Osteoblast (primary cell): ENCODE results near the gene FOXE3. TPM values are rescaled to one million over a fixed set of nuclear protein-coding genes. Genes with fewer than 3 reads are reported as not detected.

Source experiments
- DNase-seq: peaks from one replicate; pipeline ENCODE4 v3.0.0; 2011; ENCODE audit warnings: low spot score, mixed read lengths; ENCODE audit not compliant: insufficient read length; ENCODE audit errors: missing footprints
- H2AFZ ChIP-seq: 2 replicates; pipeline ENCODE4 v1.6.0; 2011; ENCODE audit warnings: mild to moderate bottlenecking, low read length
- H3K27ac ChIP-seq: 2 replicates; pipeline ENCODE4 v1.5.1; 2011; ENCODE audit warnings: mild to moderate bottlenecking, low read depth, low read length, moderate library complexity
- H3K27me3 ChIP-seq: 2 replicates; pipeline ENCODE4 v1.6.0; 2012; ENCODE audit warnings: mild to moderate bottlenecking, control low read depth, inconsistent platforms, low read length, moderate library complexity; ENCODE audit not compliant: insufficient read depth
- H3K36me3 ChIP-seq: 2 replicates; pipeline ENCODE4 v1.5.1; 2011; ENCODE audit warnings: mild to moderate bottlenecking, low read length, control low read depth, moderate library complexity; ENCODE audit not compliant: insufficient read depth
- H3K4me1 ChIP-seq: 2 replicates; pipeline ENCODE4 v1.5.1; 2011; ENCODE audit warnings: mild to moderate bottlenecking, low read length, control low read depth, moderate library complexity; ENCODE audit not compliant: insufficient read depth
- H3K4me2 ChIP-seq: 2 replicates; pipeline ENCODE4 v1.6.0; 2011; ENCODE audit warnings: mild to moderate bottlenecking, low read length; ENCODE audit not compliant: insufficient read depth
- H3K4me3 ChIP-seq: fragments of 200-600 bp; sonication (generic); 3 replicates; pipeline ENCODE4 v1.5.1; 2012; ENCODE audit warnings: mild to moderate bottlenecking, low read length, inconsistent platforms; ENCODE audit not compliant: insufficient read depth
- H3K79me2 ChIP-seq: 2 replicates; pipeline ENCODE4 v1.6.0; 2012; ENCODE audit warnings: mild to moderate bottlenecking, low read length, control low read depth, inconsistent platforms; ENCODE audit not compliant: insufficient read depth
- H3K9me3 ChIP-seq: 2 replicates; pipeline ENCODE4 v1.5.1; 2011; ENCODE audit warnings: low read depth, low read length, control low read depth
- H4K20me1 ChIP-seq: 2 replicates; pipeline ENCODE4 v1.6.0; 2012; ENCODE audit warnings: mild to moderate bottlenecking, low read length, control low read depth; ENCODE audit not compliant: insufficient read depth
- total RNA-seq: library from RNA; depleted of rRNA; stranded (reverse); fragments of >200 nt; gene quantifications from 2 replicates; pipeline ENCODE4 v1.2.3, GENCODE V29; 2012
- TF ChIP-seq, protein P1 (sequence below): IDR thresholded peaks from 2 replicates; pipeline ENCODE4 v1.5.1; 2011; ENCODE audit warnings: mild to moderate bottlenecking, low read depth, low read length, moderate library complexity; ENCODE audit errors: extremely low read depth

The FOXE3 gene
- total RNA-seq, 1 donor = not detected

DNA sequence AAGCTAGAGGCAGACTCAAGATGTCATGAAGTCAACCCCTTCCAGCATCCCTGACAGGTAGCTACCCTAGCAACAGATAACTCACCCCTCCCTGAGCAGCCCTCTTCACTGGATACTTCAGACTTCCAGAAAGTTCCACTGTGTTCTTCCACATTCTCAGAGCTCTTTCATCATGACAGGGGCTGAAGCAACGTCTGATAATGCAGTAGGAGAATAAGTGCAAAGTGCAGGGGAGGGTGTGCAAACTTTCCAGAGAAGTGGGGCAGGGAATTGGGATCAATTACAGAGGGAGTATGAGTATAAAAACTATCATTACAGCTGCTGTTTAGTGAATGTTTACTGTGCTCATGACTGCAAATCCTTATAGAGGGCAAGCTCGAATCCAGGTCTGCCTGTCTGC, 26.4 kb upstream of the FOXE3 start:
- TF ChIP-seq, protein P1, sequence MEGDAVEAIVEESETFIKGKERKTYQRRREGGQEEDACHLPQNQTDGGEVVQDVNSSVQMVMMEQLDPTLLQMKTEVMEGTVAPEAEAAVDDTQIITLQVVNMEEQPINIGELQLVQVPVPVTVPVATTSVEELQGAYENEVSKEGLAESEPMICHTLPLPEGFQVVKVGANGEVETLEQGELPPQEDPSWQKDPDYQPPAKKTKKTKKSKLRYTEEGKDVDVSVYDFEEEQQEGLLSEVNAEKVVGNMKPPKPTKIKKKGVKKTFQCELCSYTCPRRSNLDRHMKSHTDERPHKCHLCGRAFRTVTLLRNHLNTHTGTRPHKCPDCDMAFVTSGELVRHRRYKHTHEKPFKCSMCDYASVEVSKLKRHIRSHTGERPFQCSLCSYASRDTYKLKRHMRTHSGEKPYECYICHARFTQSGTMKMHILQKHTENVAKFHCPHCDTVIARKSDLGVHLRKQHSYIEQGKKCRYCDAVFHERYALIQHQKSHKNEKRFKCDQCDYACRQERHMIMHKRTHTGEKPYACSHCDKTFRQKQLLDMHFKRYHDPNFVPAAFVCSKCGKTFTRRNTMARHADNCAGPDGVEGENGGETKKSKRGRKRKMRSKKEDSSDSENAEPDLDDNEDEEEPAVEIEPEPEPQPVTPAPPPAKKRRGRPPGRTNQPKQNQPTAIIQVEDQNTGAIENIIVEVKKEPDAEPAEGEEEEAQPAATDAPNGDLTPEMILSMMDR = no peak
- Histone ChIP-seq H3K4me1 (peaks cover 2% of the 10 kb centered on the region), H3K27ac (no peak overlapping the region), H3K4me2 (no peak overlapping the region), H4K20me1 (peaks cover 5% of the 10 kb centered on the region), H3K79me2 (no peaks in the 10 kb centered on the region), H3K9me3 (no peaks in the 10 kb centered on the region), H3K4me3 (no peak overlapping the region), H3K36me3 (no peaks in the 10 kb centered on the region), H2AFZ (no peak overlapping the region), H3K27me3 (no peaks in the 10 kb centered on the region)
- DNase-seq = no peak

- no peaks in the 10 kb centered on the region for H3K9me3 ChIP-seq
- no peak overlapping the region for H3K27ac ChIP-seq
- H3K79me2 ChIP-seq = no peaks in the 10 kb centered on the region
- no peaks in the 10 kb centered on the region for H3K27me3 ChIP-seq
- H3K4me3 ChIP-seq = no peak overlapping the region
- TF ChIP-seq, protein P1 = no peak
- H3K4me1 ChIP-seq = peaks cover 2% of the 10 kb centered on the region
- H3K36me3 ChIP-seq = no peaks in the 10 kb centered on the region
- peaks cover 5% of the 10 kb centered on the region for H4K20me1 ChIP-seq
- no peak for DNase-seq
- no peak overlapping the region for H2AFZ ChIP-seq
- H3K4me2 ChIP-seq = no peak overlapping the region
These were observed 25.2 kb upstream of the FOXE3 start for GRCh38 chr1:47390843-47391242.

- no peak for DNase-seq
- H3K27ac ChIP-seq = no peak overlapping the region
- H2AFZ ChIP-seq = no peak overlapping the region
These were observed 22.9 kb upstream of the FOXE3 start for GRCh38 chr1:47393141-47393540.

DNA sequence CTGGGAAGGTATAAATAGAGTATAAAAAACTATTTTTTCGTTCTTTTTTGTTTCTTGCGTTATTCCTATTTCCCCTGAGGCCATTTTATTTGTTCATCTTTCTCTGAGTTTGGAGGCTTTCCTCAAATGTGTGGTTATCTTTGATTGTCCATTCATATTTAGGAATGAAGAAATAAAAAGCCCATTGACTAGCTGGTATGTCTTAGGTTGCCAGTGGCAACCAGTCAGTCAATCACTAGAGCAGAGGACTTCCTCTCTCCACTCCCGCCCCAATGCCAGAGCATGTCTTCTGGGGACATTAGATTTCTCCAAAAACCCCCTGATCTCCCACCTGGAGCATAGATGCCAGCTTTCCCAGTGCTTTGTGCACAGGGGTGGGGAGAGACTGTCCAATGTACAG, 20.7 kb upstream of the FOXE3 start:
- Histone ChIP-seq H3K27me3 (no peaks in the 10 kb centered on the region), H2AFZ (no peak overlapping the region), H3K36me3 (no peaks in the 10 kb centered on the region), H3K27ac (no peak overlapping the region), H3K79me2 (no peaks in the 10 kb centered on the region), H3K9me3 (no peaks in the 10 kb centered on the region), H4K20me1 (no peaks in the 10 kb centered on the region), H3K4me3 (no peak overlapping the region), H3K4me1 (no peaks in the 10 kb centered on the region), H3K4me2 (no peak overlapping the region)
- no peak for DNase-seq
- TF ChIP-seq, protein P1 = no peak

More at GRCh38 chr1:47393141-47393540, 22.9 kb upstream of the FOXE3 start:
- TF ChIP-seq, protein P1 = no peak
- Histone ChIP-seq H3K9me3 (no peaks in the 10 kb centered on the region), H3K4me3 (no peak overlapping the region), H3K4me1 (no peaks in the 10 kb centered on the region), H4K20me1 (peaks cover 5% of the 10 kb centered on the region), H3K36me3 (no peaks in the 10 kb centered on the region), H3K79me2 (no peaks in the 10 kb centered on the region), H3K4me2 (no peak overlapping the region), H3K27me3 (no peaks in the 10 kb centered on the region)
